ENCODE measurements around the gene TYMP. TPM values are rescaled to one million over a fixed set of nuclear protein-coding genes. Genes with fewer than 3 reads are reported as not detected.

The TYMP gene, protein sequence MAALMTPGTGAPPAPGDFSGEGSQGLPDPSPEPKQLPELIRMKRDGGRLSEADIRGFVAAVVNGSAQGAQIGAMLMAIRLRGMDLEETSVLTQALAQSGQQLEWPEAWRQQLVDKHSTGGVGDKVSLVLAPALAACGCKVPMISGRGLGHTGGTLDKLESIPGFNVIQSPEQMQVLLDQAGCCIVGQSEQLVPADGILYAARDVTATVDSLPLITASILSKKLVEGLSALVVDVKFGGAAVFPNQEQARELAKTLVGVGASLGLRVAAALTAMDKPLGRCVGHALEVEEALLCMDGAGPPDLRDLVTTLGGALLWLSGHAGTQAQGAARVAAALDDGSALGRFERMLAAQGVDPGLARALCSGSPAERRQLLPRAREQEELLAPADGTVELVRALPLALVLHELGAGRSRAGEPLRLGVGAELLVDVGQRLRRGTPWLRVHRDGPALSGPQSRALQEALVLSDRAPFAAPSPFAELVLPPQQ
- total RNA-seq = 10 to 100 TPM; 89.1 to 90.2 TPM

DNA sequence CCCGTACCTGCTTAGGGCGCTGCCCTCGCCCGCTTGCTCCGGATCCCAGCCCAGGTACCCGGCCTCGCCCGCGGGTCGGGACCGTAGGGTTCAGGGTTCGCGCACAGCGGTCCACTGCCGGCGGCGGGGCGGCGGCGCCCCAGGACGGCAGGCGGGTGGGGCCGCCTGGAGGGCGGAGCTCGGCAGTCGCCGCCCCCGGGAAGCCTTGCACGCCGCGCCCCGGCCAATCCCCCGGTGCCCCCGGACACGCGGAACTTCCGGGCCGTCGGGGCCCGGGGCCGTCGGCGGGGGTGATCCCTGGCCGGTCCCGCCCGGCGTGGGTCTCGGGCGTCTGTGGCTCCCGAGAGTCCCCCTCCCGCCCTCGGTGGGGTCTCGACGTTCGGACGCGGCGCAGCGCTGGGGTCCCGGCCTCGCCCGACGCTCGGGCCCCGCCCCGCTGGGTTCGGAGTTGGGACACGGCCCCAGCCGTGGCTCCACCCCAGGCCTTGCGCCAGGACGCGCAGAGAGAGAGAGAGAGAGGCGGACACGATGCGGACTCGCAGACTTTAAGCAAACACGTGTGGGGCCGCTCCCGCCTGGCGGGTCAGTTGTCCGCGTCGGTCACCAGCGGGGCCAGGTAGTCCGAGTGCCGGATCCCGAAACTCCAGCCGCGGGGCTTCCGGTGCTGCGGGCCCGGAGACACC, at the start of gene TYMP:
TYMP (minus strand) TSS at position 116 of the 683 bp plus-strand sequence. CDS start 303 bp downstream, outside the sequence.
- ChIA-PET POLR2A (interaction anchor here (0.7 to 12.1 kb wide), 21 partner anchors 8 to 579 kb away, joined by 3 to 583 read pairs (median 4); partner anchors contain the start of genes ARSA, CHKB, KLHDC7B and LMF2), CTCF (interaction anchor here (1.0 to 6.0 kb wide), 5 partner anchors 12 to 91 kb away, joined by 4 to 150 read pairs (median 6); partner anchors contain the start of genes KLHDC7B, LMF2, NCAPH2 and SYCE3)
- peaks cover 37% of the 10 kb centered on the region for H3K36me3 Mint-ChIP-seq (ENCODE audit: low read depth)
- H3K4me1 Mint-ChIP-seq = peaks cover 50% of the 10 kb centered on the region
- H3K27ac Mint-ChIP-seq = peak within 1 kb of the TSS; percentile 98
- DNase-seq = peak; percentile 84
- H3K4me3 Mint-ChIP-seq = peak within 1 kb of the TSS; percentile 95
- H3K27me3 Mint-ChIP-seq = no peaks in the 10 kb centered on the region
- no peaks in the 10 kb centered on the region for H3K9me3 Mint-ChIP-seq

DNA sequence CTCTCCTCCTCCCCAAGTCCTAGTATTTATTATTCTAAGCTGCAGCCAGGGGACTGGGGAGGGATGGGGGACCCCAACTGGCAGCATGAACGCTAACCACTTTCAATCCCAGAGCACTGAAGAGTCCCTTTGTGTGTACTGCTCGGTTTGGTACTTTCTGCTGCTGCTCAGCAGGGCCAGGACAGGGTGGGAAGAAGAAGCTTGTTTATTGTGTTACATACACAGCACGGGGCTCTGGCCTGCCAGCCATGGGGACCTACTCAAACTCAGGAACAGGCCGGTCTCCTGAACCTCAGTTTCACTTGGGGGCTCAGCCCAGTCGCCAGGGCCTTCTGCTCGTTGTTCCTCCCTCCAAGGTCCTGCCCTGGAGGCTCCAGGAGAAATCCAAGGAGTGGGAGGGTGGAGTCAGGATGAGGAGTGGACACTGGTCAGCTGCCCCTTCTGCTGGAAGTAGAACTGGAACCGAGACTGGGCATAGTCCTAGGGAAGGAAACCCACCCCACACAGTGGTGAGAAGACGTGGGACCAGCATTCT, 49.0 kb upstream of the TYMP start:
- DNase-seq = no peak
- H3K4me1 Mint-ChIP-seq = peaks cover 42% of the 10 kb centered on the region
- H3K27ac Mint-ChIP-seq = no peak overlapping the region
- peak overlapping the region; percentile 13 for H3K4me3 Mint-ChIP-seq
- ChIA-PET POLR2A (interaction anchor here (1.2 to 2.2 kb wide), 4 partner anchors 13 to 53 kb away, joined by 5 to 14 read pairs (median 6); partner anchors contain the start of genes SCO2 and SYCE3), CTCF (interaction anchor here (0.8 to 1.9 kb wide), 2 partner anchors 14 to 30 kb away, joined by 3 to 4 read pairs; no protein-coding TSS in a partner anchor)
- peaks cover 31% of the 10 kb centered on the region for H3K36me3 Mint-ChIP-seq (ENCODE audit: low read depth)
- no peaks in the 10 kb centered on the region for H3K27me3 Mint-ChIP-seq
- no peaks in the 10 kb centered on the region for H3K9me3 Mint-ChIP-seq

DNA sequence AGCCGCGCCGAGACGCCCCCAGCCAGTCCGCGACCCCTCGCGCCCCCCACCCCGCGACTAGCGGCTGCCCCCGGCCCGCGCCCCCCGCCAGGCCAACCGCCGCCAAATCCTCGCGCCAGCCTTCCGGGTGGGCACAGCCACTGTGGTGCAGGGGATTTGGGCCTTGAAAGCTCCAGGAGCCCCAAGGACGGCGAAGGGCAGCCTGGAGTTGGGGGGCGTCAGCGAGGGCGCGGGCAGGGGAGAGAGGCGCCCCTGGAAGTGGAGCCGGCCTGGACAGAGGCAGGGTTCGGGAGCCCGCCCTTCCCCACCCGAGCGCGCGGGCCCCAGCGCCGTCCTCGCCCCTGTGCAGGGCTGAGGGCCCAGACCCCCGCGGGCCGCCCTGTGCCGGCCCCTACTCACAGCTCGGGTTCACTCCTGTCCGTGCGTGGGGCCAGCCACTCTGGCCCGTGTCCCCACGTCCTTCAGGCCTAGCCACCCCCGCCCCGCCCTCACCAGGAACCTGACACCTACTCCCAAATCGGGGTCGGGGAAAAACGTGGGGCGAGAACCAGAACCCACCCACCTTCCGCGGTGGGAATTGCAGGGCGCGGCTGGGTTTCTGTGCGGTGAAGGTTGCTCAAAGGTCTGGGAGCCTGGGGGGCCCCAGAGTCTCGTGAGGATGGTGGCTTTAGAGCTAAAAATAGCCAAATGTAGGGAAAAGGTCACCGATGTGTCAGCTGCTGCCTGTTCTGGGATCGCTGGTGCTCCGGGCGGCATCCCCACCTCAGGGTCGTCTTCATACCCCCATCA, 48.4 kb upstream of the TYMP start, which contains the start of gene CPT1B:
CPT1B (minus strand) TSS at position 441 of the 789 bp plus-strand sequence. CDS start 512 bp downstream, outside the sequence.
- Mint-ChIP-seq H3K36me3 (ENCODE audit: low read depth) (peaks cover 31% of the 10 kb centered on the region), H3K27me3 (no peaks in the 10 kb centered on the region), H3K27ac (peak within 1 kb of the TSS; percentile 35), H3K4me3 (peak within 1 kb of the TSS; percentile 62), H3K4me1 (peaks cover 36% of the 10 kb centered on the region), H3K9me3 (no peaks in the 10 kb centered on the region)
- CTCF ChIA-PET = interaction anchor here (0.8 to 1.9 kb wide), 4 partner anchors 12 to 53 kb away, joined by 3 to 4 read pairs (median 4); partner anchors contain the start of gene SCO2
- no peak for DNase-seq
- POLR2A ChIA-PET = interaction anchor here (1.0 to 2.2 kb wide), 8 partner anchors 12 to 53 kb away, joined by 3 to 14 read pairs (median 6); partner anchors contain the start of genes KLHDC7B, SCO2 and SYCE3

DNA sequence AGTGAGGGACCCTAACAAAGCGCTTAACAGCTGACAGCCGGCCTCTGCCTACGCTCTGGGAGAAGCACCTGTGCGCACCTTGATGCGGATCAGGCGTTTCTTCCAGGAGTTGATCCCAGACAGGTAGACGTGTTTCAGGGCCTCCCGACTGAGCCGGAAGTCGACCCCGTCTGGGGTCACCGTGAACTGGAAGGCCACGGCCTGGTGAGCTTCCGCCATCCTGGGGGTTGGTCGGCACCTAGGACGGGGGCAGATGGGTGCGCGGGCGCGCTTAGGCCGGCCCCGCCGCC, 47.8 kb upstream of the TYMP start:
- ChIA-PET CTCF (interaction anchor here (1.1 to 3.7 kb wide), 4 partner anchors 12 to 52 kb away, joined by 3 to 18 read pairs (median 4); partner anchors contain the start of genes SCO2 and SYCE3), POLR2A (interaction anchor here (1.0 to 2.2 kb wide), 6 partner anchors 15 to 52 kb away, joined by 3 to 14 read pairs (median 6); partner anchors contain the start of genes KLHDC7B, SCO2, SYCE3 and TYMP)
- H3K4me1 Mint-ChIP-seq = peaks cover 36% of the 10 kb centered on the region
- peaks cover 34% of the 10 kb centered on the region for H3K36me3 Mint-ChIP-seq (ENCODE audit: low read depth)
- no peak for DNase-seq
- no peaks in the 10 kb centered on the region for H3K9me3 Mint-ChIP-seq
- peak overlapping the region; percentile 35 for H3K27ac Mint-ChIP-seq
- H3K27me3 Mint-ChIP-seq = no peaks in the 10 kb centered on the region
- H3K4me3 Mint-ChIP-seq = peak overlapping the region; percentile 62

DNA sequence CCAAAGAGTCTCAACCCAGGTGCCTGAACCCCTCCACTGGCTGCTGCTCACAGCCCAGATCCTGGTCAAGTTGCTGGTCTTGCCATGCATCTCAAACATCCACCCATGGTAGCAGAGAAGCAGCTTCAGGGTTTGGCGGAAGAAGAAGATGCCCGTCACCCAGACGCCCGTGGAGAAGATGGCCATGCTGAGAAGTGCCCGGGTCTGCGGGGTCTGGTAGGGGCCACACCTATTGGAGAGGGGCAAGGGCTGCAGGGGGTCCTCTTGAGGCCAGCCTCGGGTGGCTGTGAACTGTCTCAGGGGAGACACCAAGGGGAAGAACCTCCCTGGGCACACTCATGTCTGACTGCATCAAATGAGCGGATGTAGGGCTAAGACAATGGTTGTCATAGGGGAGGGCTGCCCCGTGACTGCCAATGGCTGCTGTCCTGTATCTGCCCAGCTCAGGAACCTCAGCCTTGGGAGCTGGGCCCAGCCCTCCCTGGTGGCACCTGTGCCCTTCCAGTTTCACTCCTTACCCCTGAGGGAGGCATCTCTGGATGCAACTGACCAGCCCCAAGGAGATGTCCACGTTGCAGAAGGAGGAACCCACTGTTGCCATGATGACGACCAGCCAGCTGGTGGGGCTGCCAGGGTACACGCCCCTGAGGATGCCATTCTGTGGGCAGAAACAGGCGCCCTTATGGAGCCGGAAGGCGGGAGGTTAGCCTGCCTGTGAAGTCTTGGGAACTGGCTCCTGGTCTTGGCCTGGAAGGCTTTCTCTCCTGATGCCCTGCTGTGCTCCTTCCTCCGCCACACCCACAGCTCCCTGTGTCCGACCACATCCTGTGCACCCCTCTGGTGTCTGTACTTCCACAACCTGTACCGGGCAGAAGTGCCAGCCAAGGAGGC, 47.2 kb upstream of the TYMP start:
- Mint-ChIP-seq H3K9me3 (no peaks in the 10 kb centered on the region), H3K27ac (peak overlapping the region; percentile 35), H3K4me1 (peaks cover 36% of the 10 kb centered on the region), H3K27me3 (no peaks in the 10 kb centered on the region), H3K4me3 (peak overlapping the region; percentile 62), H3K36me3 (ENCODE audit: low read depth) (peaks cover 36% of the 10 kb centered on the region)
- peak; percentile 31 for DNase-seq
- ChIA-PET CTCF (interaction anchor here (1.1 to 3.7 kb wide), 3 partner anchors 11 to 52 kb away, joined by 3 to 18 read pairs (median 4); partner anchors contain the start of genes SCO2 and SYCE3), POLR2A (interaction anchor here (1.0 to 2.2 kb wide), 6 partner anchors 14 to 51 kb away, joined by 3 to 14 read pairs (median 6); partner anchors contain the start of genes KLHDC7B, SCO2, SYCE3 and TYMP)

DNA sequence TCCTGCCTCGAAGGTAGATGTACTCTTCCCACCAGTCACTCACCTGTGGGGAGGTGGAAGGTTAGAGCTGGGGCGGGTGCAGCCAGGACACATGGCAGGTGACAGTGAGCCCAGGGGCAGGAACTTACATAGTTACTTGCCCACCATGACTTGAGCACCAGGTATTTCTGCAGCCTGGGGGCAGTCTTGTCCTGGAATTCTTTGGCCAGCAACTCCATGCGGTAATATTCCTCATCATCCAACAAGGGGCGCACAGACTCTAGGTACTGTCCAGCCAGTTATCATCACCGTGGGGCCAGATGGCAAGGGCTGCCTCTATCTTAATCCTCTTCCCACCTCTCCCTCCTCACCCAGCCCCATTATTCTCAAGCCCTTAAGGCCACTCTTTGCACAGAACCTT, 46.3 kb upstream of the TYMP start:
- Mint-ChIP-seq H3K36me3 (ENCODE audit: low read depth) (peaks cover 39% of the 10 kb centered on the region), H3K9me3 (no peaks in the 10 kb centered on the region), H3K4me1 (peaks cover 27% of the 10 kb centered on the region), H3K27me3 (no peaks in the 10 kb centered on the region), H3K4me3 (no peak overlapping the region), H3K27ac (no peak overlapping the region)
- CTCF ChIA-PET = interaction anchor here (0.6 to 3.7 kb wide), 5 partner anchors 10 to 305 kb away, joined by 3 to 18 read pairs (median 3); partner anchors contain the start of gene SYCE3
- POLR2A ChIA-PET = interaction anchor here (1.4 to 2.0 kb wide), 2 partner anchors 9 to 45 kb away, joined by 3 to 6 read pairs; no protein-coding TSS in a partner anchor
- no peak for DNase-seq

DNA sequence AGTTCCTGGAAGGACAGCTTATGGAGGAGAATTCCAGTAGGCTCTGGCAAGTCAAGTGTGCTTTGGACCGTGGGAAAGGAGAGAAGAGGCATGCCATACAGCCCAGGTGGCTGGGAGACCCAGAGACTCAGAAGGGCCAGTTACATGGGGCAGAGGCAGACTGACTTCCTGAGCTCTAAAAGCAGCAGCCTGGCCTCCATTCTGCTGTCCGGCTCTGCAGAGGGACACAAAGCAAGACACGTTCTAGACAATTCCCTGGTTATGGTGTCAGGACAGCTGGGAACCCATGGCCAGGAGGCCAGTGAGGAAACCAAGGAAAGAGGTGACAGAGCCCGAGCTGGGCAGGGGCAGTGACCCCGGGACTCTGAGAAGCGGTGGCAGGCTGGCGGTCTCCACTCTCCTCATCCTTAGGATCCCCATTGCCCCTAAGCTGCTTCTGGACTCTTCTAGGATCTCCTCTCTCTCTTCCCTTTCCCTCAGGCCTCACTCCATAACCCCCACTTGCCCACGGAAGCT, 45.7 kb upstream of the TYMP start:
- Mint-ChIP-seq H3K27ac (no peak overlapping the region), H3K9me3 (no peaks in the 10 kb centered on the region), H3K4me3 (no peak overlapping the region), H3K36me3 (ENCODE audit: low read depth) (peaks cover 42% of the 10 kb centered on the region), H3K27me3 (no peaks in the 10 kb centered on the region), H3K4me1 (peaks cover 24% of the 10 kb centered on the region)
- CTCF ChIA-PET = interaction anchor here (0.6 to 3.7 kb wide), 7 partner anchors 9 to 304 kb away, joined by 3 to 18 read pairs (median 3); partner anchors contain the start of genes SCO2 and SYCE3
- DNase-seq = no peak
- POLR2A ChIA-PET = interaction anchor here (0.6 to 1.4 kb wide), 3 partner anchors 10 to 48 kb away, joined by 3 to 7 read pairs (median 3); no protein-coding TSS in a partner anchor

DNA sequence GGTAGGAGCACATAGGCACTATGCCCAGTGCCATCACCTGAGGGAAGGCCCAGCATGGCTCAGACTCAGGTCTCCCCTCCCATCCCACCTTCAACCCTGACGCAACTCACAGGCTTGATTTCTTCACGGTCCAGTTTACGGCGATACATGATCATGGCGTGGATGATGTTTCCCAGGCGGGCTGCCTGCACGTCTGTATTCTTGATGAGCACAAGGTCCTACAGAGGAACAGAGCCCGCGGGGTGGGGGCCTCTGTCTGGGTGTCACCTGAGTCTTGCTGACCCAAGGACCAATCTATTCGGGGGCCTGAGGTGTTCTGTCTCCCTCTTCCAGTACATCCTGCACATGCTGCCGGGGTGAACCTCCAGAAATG, 44.6 kb upstream of the TYMP start:
- H3K27me3 Mint-ChIP-seq = no peaks in the 10 kb centered on the region
- no peak overlapping the region for H3K27ac Mint-ChIP-seq
- ChIA-PET CTCF (interaction anchor here (3.7 kb wide), 1 partner anchor 11 kb away, joined by 18 read pairs; the partner anchor contains the start of gene SYCE3), POLR2A (interaction anchor here (0.7 to 1.4 kb wide), 3 partner anchors 9 to 49 kb away, joined by 3 to 7 read pairs (median 4); partner anchors contain the start of genes CHKB and SCO2)
- no peaks in the 10 kb centered on the region for H3K9me3 Mint-ChIP-seq
- H3K36me3 Mint-ChIP-seq (ENCODE audit: low read depth) = peaks cover 41% of the 10 kb centered on the region
- H3K4me3 Mint-ChIP-seq = no peak overlapping the region
- H3K4me1 Mint-ChIP-seq = peaks cover 15% of the 10 kb centered on the region
- no peak for DNase-seq

DNA sequence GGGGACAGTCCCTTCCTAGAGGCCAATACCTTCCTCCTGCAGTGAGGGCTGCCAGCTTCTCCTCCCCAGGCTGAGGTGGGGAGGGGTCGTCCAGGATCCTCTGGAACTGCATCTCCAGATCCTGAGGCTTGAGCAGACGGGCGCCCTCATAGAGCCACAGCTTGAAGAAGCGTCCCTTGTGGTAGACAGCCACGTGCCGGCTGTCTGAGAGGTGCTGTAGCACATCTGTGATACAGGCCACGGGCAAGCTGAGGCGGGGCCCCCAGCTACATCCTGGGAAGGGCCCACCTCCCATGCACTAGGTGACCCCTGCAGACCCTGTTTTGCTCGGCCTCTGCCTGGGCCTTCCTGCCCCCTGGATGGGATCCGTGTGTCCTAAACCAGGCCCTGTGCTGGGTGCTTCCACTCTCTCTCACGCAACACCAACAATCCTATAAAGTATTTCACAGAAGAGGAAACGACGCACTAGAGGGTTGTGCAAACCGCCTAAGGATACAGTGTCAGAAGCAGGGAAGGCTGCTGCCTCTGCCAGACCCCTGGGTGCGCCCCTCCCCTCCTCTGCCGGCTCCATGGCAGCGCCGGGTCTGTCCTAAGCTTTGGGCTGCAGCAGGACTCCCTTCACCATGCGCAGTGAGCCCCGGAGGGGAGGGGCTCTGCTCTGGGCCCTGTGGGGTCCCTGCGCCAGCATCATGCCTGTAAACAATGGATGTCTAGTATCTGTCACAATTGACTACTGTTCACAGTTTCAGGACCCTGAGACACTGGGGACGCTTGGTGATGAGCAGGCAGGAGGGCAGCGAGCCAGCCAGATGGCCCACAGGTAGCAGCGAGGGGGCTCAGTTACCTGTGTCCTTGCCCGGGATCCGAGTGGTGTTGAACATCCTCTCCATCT, 43.9 kb upstream of the TYMP start:
- H3K4me1 Mint-ChIP-seq = peaks cover 14% of the 10 kb centered on the region
- H3K27ac Mint-ChIP-seq = no peak overlapping the region
- no peak for DNase-seq
- CTCF ChIA-PET = interaction anchor here (1.7 to 3.7 kb wide), 3 partner anchors 11 to 48 kb away, joined by 8 to 18 read pairs (median 8); partner anchors contain the start of genes SCO2 and SYCE3
- H3K4me3 Mint-ChIP-seq = no peak overlapping the region
- POLR2A ChIA-PET = interaction anchor here (0.8 to 2.1 kb wide), 4 partner anchors 8 to 46 kb away, joined by 4 to 13 read pairs (median 5); partner anchors contain the start of genes CHKB and SYCE3
- H3K36me3 Mint-ChIP-seq (ENCODE audit: low read depth) = peaks cover 43% of the 10 kb centered on the region
- H3K27me3 Mint-ChIP-seq = no peaks in the 10 kb centered on the region
- no peaks in the 10 kb centered on the region for H3K9me3 Mint-ChIP-seq
